HepG2 (cell line): ENCODE results near the gene TMEM167B. TPM values are rescaled to one million over a fixed set of nuclear protein-coding genes. Genes with fewer than 3 reads are reported as not detected.
A peak's percentile ranks its signal among the peaks of the same experiment; 100 is the strongest.

Experiments used
- ATAC-seq: fragments of 200-7000 bp; cut with Tn5 transposase; 3 replicates; pipeline ENCODE4 v1.9.1; 2020; ENCODE audit warnings: mild to moderate bottlenecking, moderate library complexity
- BruUV-seq: library from RNA; stranded (reverse); fragments of 400-500 nt; replicated peaks from 2 replicates; lab custom pipeline; 2021; lab: Mats Ljungman, UMichigan
- CTCF ChIA-PET: fragments of 300-600 bp; formaldehyde crosslinking; extraction: SDS; loops from one replicate; lab custom pipeline; 2021; ENCODE audit warnings: low total read pairs, inconsistent platforms, low intra/inter-chr PET ratio; lab: Yijun Ruan, JAX
- POLR2A ChIA-PET: fragments of 350-600 bp; sonication (Branson Sonifier 250); formaldehyde crosslinking; loops from one replicate; lab custom pipeline; 2020; ENCODE audit warnings: antibody characterized with exemption, inconsistent platforms; lab: Yijun Ruan, JAX
- DNase-seq: peaks from one replicate; pipeline ENCODE4 v3.0.0-alpha.2; 2015; ENCODE audit warnings: low spot score
- FAIRE-seq: peaks from 3 replicates; lab custom pipeline; 2011; peaks lifted over from hg19 to GRCh38; lab: Jason Lieb, UNC
- H2AFZ ChIP-seq: one replicate; pipeline ENCODE4 v1.6.1; 2011; ENCODE audit warnings: low read length, inconsistent platforms
- H3K27ac ChIP-seq: fragments of 300-600 bp; 3 replicates; pipeline ENCODE4 v1.8.0; 2011; ENCODE audit warnings: mixed run types, mild to moderate bottlenecking, mixed read lengths, low read length, inconsistent platforms; ENCODE audit not compliant: insufficient read depth; ENCODE audit errors: extremely low read length
- H3K27me3 ChIP-seq, 2 experiments: fragments of 200-600 bp in 1 of 2; 2 replicates in 1 of 2; 3 replicates in 1 of 2; pipeline versions ENCODE4 v1.6.0 to v1.8.0; 2011; ENCODE audit warnings: low read length in 2 of 2, mild to moderate bottlenecking in 2 of 2, moderate library complexity in 2 of 2, inconsistent platforms in 1 of 2; ENCODE audit not compliant: insufficient read depth in 2 of 2, control insufficient read depth in 1 of 2
- H3K36me3 ChIP-seq, 2 experiments: fragments of 200-600 bp in 1 of 2; replicated peaks in 1 of 2; 2 replicates in 1 of 2; 3 replicates in 1 of 2; pipeline versions ENCODE4 v1.5.1 to v1.8.0; 2011; ENCODE audit warnings: low read length in 2 of 2, inconsistent platforms in 1 of 2; ENCODE audit not compliant: insufficient read depth in 2 of 2, control insufficient read depth in 1 of 2
- H3K4me1 ChIP-seq: 2 replicates; pipeline ENCODE4 v1.5.1; 2012; ENCODE audit warnings: low read length, inconsistent platforms; ENCODE audit not compliant: insufficient read depth
- H3K4me2 ChIP-seq: 2 replicates; pipeline ENCODE4 v1.6.0; 2011; ENCODE audit warnings: low read depth, low read length, inconsistent platforms
- H3K4me3 ChIP-seq, 3 experiments: fragments of 200-600 bp in 1 of 3; sonication (generic), shearing (Covaris generic) in 1 of 3; replicated peaks in 1 of 3; 2 replicates each; pipeline ENCODE4 v1.5.1; 2011 to 2016; ENCODE audit warnings: low read length in 3 of 3, inconsistent platforms in 2 of 3, low read depth in 2 of 3, mild to moderate bottlenecking in 2 of 3, control low read depth in 1 of 3, mixed read lengths in 1 of 3; ENCODE audit not compliant: insufficient read depth in 1 of 3
- H3K79me2 ChIP-seq: one replicate; pipeline ENCODE4 v1.6.1; 2011; ENCODE audit warnings: low read length, inconsistent platforms; ENCODE audit not compliant: insufficient read depth
- H3K9ac ChIP-seq: 2 replicates; pipeline ENCODE4 v1.6.0; 2011; ENCODE audit warnings: mild to moderate bottlenecking, low read depth, low read length, inconsistent platforms; ENCODE audit not compliant: insufficient read depth
- H3K9me3 ChIP-seq: 2 replicates; pipeline ENCODE4 v1.5.1; 2012; ENCODE audit warnings: mild to moderate bottlenecking, low read length
- H4K20me1 ChIP-seq: 2 replicates; pipeline ENCODE4 v1.6.0; 2011; ENCODE audit warnings: inconsistent platforms, mild to moderate bottlenecking, low read length, moderate library complexity; ENCODE audit not compliant: insufficient read depth
- BCL6 ChIP-seq: IDR thresholded peaks from 2 replicates; pipeline ENCODE4 v1.6.1; 2016; ENCODE audit warnings: missing genetic modification reagents, missing compliant biosample characterization
- CREM ChIP-seq, 2 experiments: sonication (generic) in 1 of 2; formaldehyde crosslinking in 1 of 2; IDR thresholded peaks; 2 replicates each; pipeline versions ENCODE4 v1.4.0 to v1.6.1; 2016 to 2020; ENCODE audit warnings: antibody characterized with exemption in 1 of 2, mild to moderate bottlenecking in 1 of 2, missing genetic modification reagents in 1 of 2
- EED ChIP-seq: sonication (generic); formaldehyde crosslinking; IDR thresholded peaks from 2 replicates; pipeline ENCODE4 v1.5.0; 2020; ENCODE audit warnings: mild to moderate bottlenecking, missing genetic modification reagents
- JARID2 ChIP-seq: sonication (generic); formaldehyde crosslinking; IDR thresholded peaks from 2 replicates; pipeline ENCODE4 v1.8.1; 2023; ENCODE audit warnings: missing genetic modification reagents, inconsistent platforms; ENCODE audit not compliant: insufficient replicate concordance
- MIER2 ChIP-seq: IDR thresholded peaks from 2 replicates; pipeline ENCODE4 v1.6.1; 2016; ENCODE audit warnings: missing biosample characterization, missing genetic modification reagents
- MLXIP ChIP-seq: sonication (generic); formaldehyde crosslinking; IDR thresholded peaks from 2 replicates; pipeline ENCODE4 v1.9.0; 2021; ENCODE audit warnings: missing genetic modification reagents, borderline replicate concordance
- PHF20 ChIP-seq: sonication (generic); formaldehyde crosslinking; IDR thresholded peaks from 2 replicates; pipeline ENCODE4 v1.5.0; 2020; ENCODE audit warnings: mild to moderate bottlenecking, missing genetic modification reagents
- RBFOX2 ChIP-seq: fragments of 200-400 bp; formaldehyde crosslinking; IDR thresholded peaks from 2 replicates; pipeline ENCODE4 v1.6.1; 2017; ENCODE audit warnings: low read depth, mild to moderate bottlenecking, low read length
- SYNCRIP ChIP-seq: fragments of 200-400 bp; formaldehyde crosslinking; IDR thresholded peaks from 2 replicates; pipeline ENCODE4 v1.6.1; 2018; ENCODE audit warnings: mild to moderate bottlenecking, low read depth, low read length; ENCODE audit not compliant: insufficient read depth
- TBX3 ChIP-seq: fragments of 450-650 bp; IDR thresholded peaks from 2 replicates; pipeline ENCODE4 v1.6.1; 2017; ENCODE audit warnings: antibody characterized with exemption, mild to moderate bottlenecking, inconsistent platforms, borderline replicate concordance
- ZBTB25 ChIP-seq: IDR thresholded peaks from 2 replicates; pipeline ENCODE4 v1.6.1; 2018; ENCODE audit warnings: missing genetic modification reagents
- ZBTB7A ChIP-seq: sonication (generic); formaldehyde crosslinking; IDR thresholded peaks from 2 replicates; pipeline ENCODE4 v1.8.0; 2022; ENCODE audit warnings: mild to moderate bottlenecking, missing genetic modification reagents
- ZFP90 ChIP-seq: sonication (generic); formaldehyde crosslinking; IDR thresholded peaks from 2 replicates; pipeline ENCODE4 v1.8.0; 2022; ENCODE audit warnings: missing genetic modification reagents, mild to moderate bottlenecking, inconsistent platforms, borderline replicate concordance
- ZKSCAN8 ChIP-seq: IDR thresholded peaks from 2 replicates; pipeline ENCODE4 v1.6.1; 2016; ENCODE audit warnings: borderline replicate concordance, missing genetic modification reagents, missing compliant biosample characterization
- ZNF263 ChIP-seq: sonication (generic); formaldehyde crosslinking; IDR thresholded peaks from 2 replicates; pipeline ENCODE4 v1.4.0; 2020; ENCODE audit warnings: missing genetic modification reagents
- ZNF496 ChIP-seq: sonication (generic); formaldehyde crosslinking; IDR thresholded peaks from 2 replicates; pipeline ENCODE4 v1.8.1; 2023; ENCODE audit warnings: mild to moderate bottlenecking, moderate library complexity, missing genetic modification reagents; ENCODE audit not compliant: insufficient replicate concordance
- WGBS: methylation state at CpG from one replicate; pipeline ENCODE4 v1.1.6; 2017; ENCODE audit warnings: low lambda C conversion rate; 5-methylcytosine and 5-hydroxymethylcytosine counted together
- in situ Hi-C: cut with HindIII; loops from 2 replicates; pipeline ENCODE4 v1.10.0; 2017; ENCODE audit warnings: low pct_unique_long_range_greater_than_20kb; ENCODE audit not compliant: extremely low pct_ligation_motif_present
- intact Hi-C: fragments of 100-400 bp; cut with micrococcal nuclease; formaldehyde crosslinking; loops from one replicate; pipeline ENCODE4 v1.10.0; 2022; ENCODE audit not compliant: unreplicated experiment
- polyA plus RNA-seq, 8 experiments: library from polyadenylated mRNA; depleted of rRNA in 3 of 8; stranded (reverse) in 7 of 8; unstranded in 1 of 8; fragments of >200 nt; fragmentation: Illumina TruSeq in 4 of 8; extraction: Trizol in 4 of 8; gene quantifications; 2 replicates each; pipeline versions ENCODE4 v1.2.1 to v1.2.3, GENCODE V29; 2011 to 2016; ENCODE audit warnings: low read depth in 4 of 8, missing spikeins in 1 of 8, mixed read lengths in 1 of 8; ENCODE audit not compliant: insufficient read depth in 1 of 8
- total RNA-seq, 5 experiments: library from RNA; depleted of rRNA; stranded (reverse); fragments of >200 nt; fragmentation: Illumina TruSeq; extraction: Trizol; gene quantifications; 2 replicates each; pipeline ENCODE4 v1.2.3, GENCODE V29; 2016; ENCODE audit warnings: low read depth in 1 of 5
- TF ChIP-seq, protein P1 (sequence below): sonication (generic); formaldehyde crosslinking; IDR thresholded peaks from 2 replicates; pipeline ENCODE4 v1.5.1; 2020; ENCODE audit warnings: missing genetic modification reagents, mild to moderate bottlenecking, borderline replicate concordance

The TMEM167B gene
- total and polyA plus RNA-seq, 2 of the 13 experiments (the other 11 are each of a cell fraction or from before 2014, with no cell fraction given), result 9.5 to 22.4 TPM

- H3K9me3 ChIP-seq, result no peaks in the 10 kb centered on the region
- no peaks in the 10 kb centered on the region; a peak in 1 of 5 replicates for H3K36me3 ChIP-seq
- ChIA-PET CTCF (interaction anchor here (1.3 kb wide), 1 partner anchor 13 kb away, joined by 4 read pairs; no protein-coding TSS in a partner anchor), POLR2A (interaction anchor here (0.6 to 1.9 kb wide), 17 partner anchors 9 to 383 kb away, joined by 3 to 25 read pairs (median 3); partner anchors contain the start of genes CLCC1, SARS1, TMEM167B and WDR47)
- BruUV-seq, result TSS peak; percentile 94
- H3K27me3 ChIP-seq, result no peaks in the 10 kb centered on the region; a peak in 2 of 5 replicates
- H3K4me3 ChIP-seq, result peak within 1 kb of the TSS; percentile 67 to 90 (median 86)
- no peaks in the 10 kb centered on the region for H4K20me1 ChIP-seq
- peaks cover 40% of the 10 kb centered on the region for H3K4me1 ChIP-seq
- H3K79me2 ChIP-seq, result peaks cover 14% of the 10 kb centered on the region
- H3K27ac ChIP-seq, result peak within 1 kb of the TSS; percentile 96
- DNase-seq (peak; percentile 89), ATAC-seq (peak; percentile 100), FAIRE-seq (peak; percentile 63)
- under 1% methylated on average over 39 of the region's 39 CpGs for WGBS
- intact Hi-C loops, result no loop called here
- in situ Hi-C loops, result no loop called here
- H3K4me2 ChIP-seq, result peak within 1 kb of the TSS; percentile 93
- peak within 1 kb of the TSS; percentile 89 for H2AFZ ChIP-seq
- H3K9ac ChIP-seq, result peak within 1 kb of the TSS; percentile 98
- TF ChIP-seq ZKSCAN8, result peak; percentile 85; the same call in 1 of the 2 replicates
- TF ChIP-seq ZBTB7A, result no peak
- TF ChIP-seq MIER2, result peak; percentile 52; the same call in 1 of the 2 replicates
- peak; percentile 54 for TF ChIP-seq ZBTB25
- no peak for TF ChIP-seq BCL6 (CRISPR knock-in tag)
- TF ChIP-seq ZFP90 (CRISPR knock-in tag), result no peak
- TF ChIP-seq TBX3, result no peak
- TF ChIP-seq, protein P1, sequence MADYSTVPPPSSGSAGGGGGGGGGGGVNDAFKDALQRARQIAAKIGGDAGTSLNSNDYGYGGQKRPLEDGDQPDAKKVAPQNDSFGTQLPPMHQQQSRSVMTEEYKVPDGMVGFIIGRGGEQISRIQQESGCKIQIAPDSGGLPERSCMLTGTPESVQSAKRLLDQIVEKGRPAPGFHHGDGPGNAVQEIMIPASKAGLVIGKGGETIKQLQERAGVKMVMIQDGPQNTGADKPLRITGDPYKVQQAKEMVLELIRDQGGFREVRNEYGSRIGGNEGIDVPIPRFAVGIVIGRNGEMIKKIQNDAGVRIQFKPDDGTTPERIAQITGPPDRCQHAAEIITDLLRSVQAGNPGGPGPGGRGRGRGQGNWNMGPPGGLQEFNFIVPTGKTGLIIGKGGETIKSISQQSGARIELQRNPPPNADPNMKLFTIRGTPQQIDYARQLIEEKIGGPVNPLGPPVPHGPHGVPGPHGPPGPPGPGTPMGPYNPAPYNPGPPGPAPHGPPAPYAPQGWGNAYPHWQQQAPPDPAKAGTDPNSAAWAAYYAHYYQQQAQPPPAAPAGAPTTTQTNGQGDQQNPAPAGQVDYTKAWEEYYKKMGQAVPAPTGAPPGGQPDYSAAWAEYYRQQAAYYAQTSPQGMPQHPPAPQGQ (CRISPR knock-in tag), result no peak
- TF ChIP-seq ZNF496 (CRISPR knock-in tag), result no peak
- no peak for TF ChIP-seq EED
- no peak for TF ChIP-seq SYNCRIP
- TF ChIP-seq CREM (IDR thresholded peaks at IDR 0.05), result peak; percentile 93
- no peak for TF ChIP-seq CREM (CRISPR knock-in tag; IDR thresholded peaks at IDR 0.05)
- no peak for TF ChIP-seq MLXIP (CRISPR knock-in tag)
- TF ChIP-seq JARID2 (CRISPR knock-in tag), result no peak
- TF ChIP-seq RBFOX2, result peak; percentile 90
- peak; percentile 98 for TF ChIP-seq PHF20 (CRISPR knock-in tag)
- peak; percentile 98 for TF ChIP-seq ZNF263 (CRISPR knock-in tag)
These were observed 14.8 kb upstream of the TMEM167B start, which contains the start of gene TAF13 for GRCh38 chr1:109075531-109076490. TSS of gene TAF13 (minus strand) at chr1:109076003. CDS start at chr1:109075947, 56 bp downstream.
